HL-60 (cell line): ENCODE data around the gene DNAL4.

ENCODE experiments used
- CTCF ChIP-seq: IDR thresholded peaks from one replicate; pipeline ENCODE4 v1.5.1; 2011; ENCODE audit warnings: low read length, control low read depth, inconsistent platforms; ENCODE audit not compliant: insufficient read depth
- GABPA ChIP-seq: IDR thresholded peaks from 2 replicates; pipeline ENCODE4 v1.6.1; 2012; ENCODE audit warnings: low read depth

- TF ChIP-seq CTCF (no peak), GABPA (no peak)
These were observed 11.4 kb downstream of the DNAL4 start for GRCh38 chr22:38782402-38783094.
